H9 (cell line): ENCODE measurements around the gene CRMP1. TPM values are rescaled to one million over a fixed set of nuclear protein-coding genes. Genes with fewer than 3 reads are reported as not detected.

Experiments used
- DNase-seq: peaks from one replicate; pipeline ENCODE4 v3.0.0-alpha.2; 2017
- H2AFZ ChIP-seq: one replicate; pipeline ENCODE4 v1.6.1; 2013; ENCODE audit warnings: mild to moderate bottlenecking, low read length, control low read depth, moderate library complexity
- H2AK5ac ChIP-seq: 2 replicates; pipeline ENCODE4 v1.6.1; 2013; ENCODE audit warnings: low read length, control low read depth, mixed read lengths; ENCODE audit not compliant: insufficient read length
- H2BK120ac ChIP-seq: one replicate; pipeline ENCODE4 v1.6.1; 2013; ENCODE audit warnings: low read depth, mild to moderate bottlenecking, low read length, control low read depth, inconsistent platforms; ENCODE audit not compliant: poor library complexity, severe bottlenecking
- H2BK12ac ChIP-seq: 2 replicates; pipeline ENCODE4 v1.6.1; 2013; ENCODE audit warnings: low read length, control low read depth, mixed read lengths, low read depth; ENCODE audit not compliant: insufficient read length
- H2BK15ac ChIP-seq: 2 replicates; pipeline ENCODE4 v1.6.1; 2013; ENCODE audit warnings: low read depth, low read length, control low read depth
- H2BK20ac ChIP-seq: one replicate; pipeline ENCODE4 v1.6.1; 2013; ENCODE audit warnings: low read depth, mild to moderate bottlenecking, low read length, control low read depth, inconsistent platforms; ENCODE audit not compliant: poor library complexity, severe bottlenecking
- H2BK5ac ChIP-seq: 2 replicates; pipeline ENCODE4 v1.6.1; 2013; ENCODE audit warnings: low read length, control low read depth, mixed read lengths; ENCODE audit not compliant: insufficient read length
- H3K14ac ChIP-seq: 2 replicates; pipeline ENCODE4 v1.6.1; 2013; ENCODE audit warnings: low read length, control low read depth; ENCODE audit not compliant: insufficient read depth
- H3K18ac ChIP-seq: 2 replicates; pipeline ENCODE4 v1.6.1; 2013; ENCODE audit warnings: low read depth, mild to moderate bottlenecking, mixed read lengths, low read length, control low read depth; ENCODE audit not compliant: insufficient read length
- H3K23ac ChIP-seq: 2 replicates; pipeline ENCODE4 v1.6.1; 2013; ENCODE audit warnings: low read length, control low read depth, mixed read lengths, low read depth; ENCODE audit not compliant: insufficient read length
- H3K23me2 ChIP-seq: 2 replicates; pipeline ENCODE4 v1.6.1; 2013; ENCODE audit warnings: low read depth, mild to moderate bottlenecking, mixed read lengths, low read length, control low read depth; ENCODE audit not compliant: insufficient read length, poor library complexity, severe bottlenecking
- H3K27ac ChIP-seq: 2 replicates; pipeline ENCODE4 v1.5.1; 2013; ENCODE audit warnings: low read length, control low read depth, mixed read lengths, low read depth; ENCODE audit not compliant: insufficient read length
- H3K27me3 ChIP-seq: 2 replicates; pipeline ENCODE4 v1.6.1; 2013; ENCODE audit warnings: low read length, control low read depth, inconsistent platforms; ENCODE audit not compliant: insufficient read depth
- H3K4ac ChIP-seq: 2 replicates; pipeline ENCODE4 v1.6.1; 2013; ENCODE audit warnings: low read depth, mild to moderate bottlenecking, control low read depth, inconsistent platforms, low read length, moderate library complexity
- H3K4me1 ChIP-seq: 2 replicates; pipeline ENCODE4 v1.6.1; 2013; ENCODE audit warnings: low read length, control low read depth, inconsistent platforms; ENCODE audit not compliant: insufficient read depth
- H3K4me2 ChIP-seq: 2 replicates; pipeline ENCODE4 v1.6.1; 2013; ENCODE audit warnings: low read length, control low read depth, mixed read lengths; ENCODE audit not compliant: insufficient read length, insufficient read depth
- H3K56ac ChIP-seq: 2 replicates; pipeline ENCODE4 v1.6.1; 2013; ENCODE audit warnings: low read depth, mild to moderate bottlenecking, mixed read lengths, low read length, control low read depth; ENCODE audit not compliant: insufficient read length
- H3K79me1 ChIP-seq: 2 replicates; pipeline ENCODE4 v1.6.1; 2013; ENCODE audit warnings: low read depth, mild to moderate bottlenecking, moderate library complexity, low read length, control low read depth, inconsistent platforms; ENCODE audit not compliant: insufficient read depth, poor library complexity, severe bottlenecking
- H3K79me2 ChIP-seq: 2 replicates; pipeline ENCODE4 v1.6.1; 2013; ENCODE audit warnings: low read length, control low read depth, inconsistent platforms; ENCODE audit not compliant: insufficient read depth
- H3K9ac ChIP-seq: 2 replicates; pipeline ENCODE4 v1.6.1; 2013; ENCODE audit warnings: low read length, control low read depth, mixed read lengths; ENCODE audit not compliant: insufficient read length; ENCODE audit errors: extremely low read depth
- H3K9me3 ChIP-seq: one replicate; pipeline ENCODE4 v1.6.1; 2013; ENCODE audit warnings: low read depth, low read length, inconsistent platforms; ENCODE audit not compliant: control insufficient read depth
- H3T11ph ChIP-seq: one replicate; pipeline ENCODE4 v1.6.1; 2013; ENCODE audit warnings: mild to moderate bottlenecking, low read length, control low read depth, inconsistent platforms
- H4K20me1 ChIP-seq: one replicate; pipeline ENCODE4 v1.6.1; 2013; ENCODE audit not compliant: control insufficient read depth, insufficient read length, insufficient read depth
- H4K5ac ChIP-seq: 2 replicates; pipeline ENCODE4 v1.6.1; 2013; ENCODE audit warnings: low read depth, mild to moderate bottlenecking, mixed read lengths, low read length, control low read depth; ENCODE audit not compliant: insufficient read length
- H4K8ac ChIP-seq: replicated peaks from 2 replicates; pipeline ENCODE4 v1.6.1; 2013; ENCODE audit warnings: low read length, control low read depth, mixed read lengths, low read depth; ENCODE audit not compliant: insufficient read length
- H4K91ac ChIP-seq: 2 replicates; pipeline ENCODE4 v1.6.1; 2013; ENCODE audit warnings: low read depth, mild to moderate bottlenecking, moderate library complexity, mixed read lengths, low read length, control low read depth; ENCODE audit not compliant: insufficient read length
- H3K27ac Mint-ChIP-seq, 3 experiments: 2 replicates in 2 of 3; 3 replicates in 1 of 3; pipeline ENCODE4 v1.8.0; 2020 to 2021; ENCODE audit warnings: mixed read lengths in 3 of 3, mild to moderate bottlenecking in 1 of 3, moderate library complexity in 1 of 3
- H3K27me3 Mint-ChIP-seq: 2 replicates; pipeline ENCODE4 v1.8.0; 2021; ENCODE audit warnings: low read depth, mild to moderate bottlenecking, moderate library complexity, mixed read lengths
- H3K36me3 Mint-ChIP-seq, 3 experiments: 2 replicates in 2 of 3; 3 replicates in 1 of 3; pipeline ENCODE4 v1.8.0; 2020 to 2021; ENCODE audit warnings: low read depth in 3 of 3, mixed read lengths in 3 of 3; ENCODE audit not compliant: insufficient read depth in 1 of 3
- H3K4me1 Mint-ChIP-seq, 2 experiments: 2 replicates each; pipeline ENCODE4 v1.8.0; 2020; ENCODE audit warnings: mixed read lengths in 2 of 2
- H3K4me3 Mint-ChIP-seq, 2 experiments: 2 replicates in 1 of 2; 3 replicates in 1 of 2; pipeline ENCODE4 v1.8.0; 2020 to 2021; ENCODE audit warnings: mild to moderate bottlenecking in 2 of 2, mixed read lengths in 2 of 2, moderate library complexity in 1 of 2
- H3K9me3 Mint-ChIP-seq, 2 experiments: 2 replicates in 1 of 2; 3 replicates in 1 of 2; pipeline ENCODE4 v1.8.0; 2020; ENCODE audit warnings: mild to moderate bottlenecking in 2 of 2, mixed read lengths in 2 of 2, moderate library complexity in 1 of 2
- WGBS: extraction: QIAGEN DNeasy Blood & Tissue Kit; methylation state at CpG from one replicate; pipeline ENCODE4 v1.1.7; 2013; ENCODE audit warnings: missing lambda C conversion rate, low lambda C conversion rate, mixed read lengths; ENCODE audit not compliant: insufficient read length; ENCODE audit errors: extremely low coverage; 5-methylcytosine and 5-hydroxymethylcytosine counted together
- microRNA-seq: library from miRNA; unstranded; fragments of <30 nt; microRNA quantifications from one replicate; pipeline ENCODE4, GENCODE V29; 2020; ENCODE audit warnings: borderline microRNAs expressed
- total RNA-seq: library from RNA; stranded (reverse); gene quantifications from 2 replicates; pipeline ENCODE4 v1.2.1, GENCODE V29; 2021
- TF ChIP-seq, protein P1 (sequence below): fragments of 200-600 bp; sonication (generic); conservative IDR thresholded peaks from 3 replicates; pipeline ENCODE4 v1.8.0; 2021; ENCODE audit warnings: antibody characterized with exemption, mild to moderate bottlenecking

Gene CRMP1
- total RNA-seq, 1 experiment from 2014 or later, result 71.6 TPM

DNA sequence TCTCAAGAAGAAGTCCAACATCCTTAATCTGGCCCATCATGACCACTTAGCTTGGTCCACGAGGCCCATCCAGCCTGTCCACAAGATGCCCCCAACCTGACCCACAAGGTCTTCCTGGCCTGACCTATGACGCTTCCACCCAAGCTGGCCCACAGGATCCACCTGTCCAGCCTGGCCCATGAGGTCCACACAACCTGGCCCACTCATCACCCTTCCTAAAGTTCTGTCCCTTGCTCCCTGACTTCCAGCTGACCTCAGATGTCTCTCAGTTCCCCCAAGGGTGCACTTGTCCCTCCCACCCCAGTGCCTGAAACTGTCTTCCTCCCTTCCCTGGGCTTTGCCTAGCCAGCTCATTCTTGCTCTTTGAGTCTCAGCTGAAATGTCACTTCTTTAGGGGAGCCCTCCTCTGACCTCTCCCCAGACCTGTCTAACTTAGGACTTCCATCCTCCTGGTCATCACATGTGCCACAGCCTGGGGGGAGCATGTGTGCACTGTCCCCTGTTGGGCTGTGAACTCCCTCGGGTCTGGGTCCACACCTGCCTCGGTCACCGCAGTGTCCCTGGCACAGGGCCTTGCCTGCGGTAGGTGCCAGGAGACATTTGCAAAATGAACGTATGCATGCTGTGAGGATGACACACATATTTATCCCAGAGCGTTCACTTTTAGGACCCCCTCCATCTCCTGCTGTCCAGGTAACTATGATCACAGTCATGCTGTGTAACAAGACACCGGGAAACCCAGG lies 120.2 kb downstream of the CRMP1 start:
- Histone ChIP-seq H2AFZ (no peak overlapping the region), H3K27me3 (no peaks in the 10 kb centered on the region), H3T11ph (no peak overlapping the region), H3K18ac (no peak overlapping the region), H2BK20ac (no peak overlapping the region), H3K4ac (no peak overlapping the region), H3K14ac (no peak overlapping the region), H2BK15ac (no peak overlapping the region), H3K23ac (no peak overlapping the region), H4K20me1 (no peaks in the 10 kb centered on the region), H3K56ac (no peak overlapping the region), H3K9me3 (peaks cover 26% of the 10 kb centered on the region), H3K9ac (no peak overlapping the region), H3K23me2 (no peaks in the 10 kb centered on the region), H3K79me1 (no peaks in the 10 kb centered on the region), H3K79me2 (no peaks in the 10 kb centered on the region), H3K4me1 (peaks cover 6% of the 10 kb centered on the region; the same call in 1 of the 2 replicates), H2BK120ac (no peak overlapping the region), H2BK12ac (no peak overlapping the region), H4K91ac (no peak overlapping the region), H4K5ac (no peak overlapping the region), H4K8ac (no peak overlapping the region), H3K27ac (no peak overlapping the region), H2BK5ac (no peak overlapping the region), H3K4me2 (no peak overlapping the region), H2AK5ac (no peak overlapping the region)
- peak overlapping the region in 2 of 3 experiments; percentile 20 to 50; a peak in 4 of 7 replicates for H3K27ac Mint-ChIP-seq
- peaks cover 49% of the 10 kb centered on the region in 2 experiments for H3K9me3 Mint-ChIP-seq
- H3K4me1 Mint-ChIP-seq, result peaks cover 21% of the 10 kb centered on the region in 2 experiments
- WGBS, result no CpG with 5 or more reads among the region's 9 CpGs
- H3K27me3 Mint-ChIP-seq, result no peaks in the 10 kb centered on the region; the same call in 1 of the 2 replicates
- H3K36me3 Mint-ChIP-seq, result peaks cover 65 to 67% (median 67%) of the 10 kb centered on the region in 3 experiments
- TF ChIP-seq, protein P1, sequence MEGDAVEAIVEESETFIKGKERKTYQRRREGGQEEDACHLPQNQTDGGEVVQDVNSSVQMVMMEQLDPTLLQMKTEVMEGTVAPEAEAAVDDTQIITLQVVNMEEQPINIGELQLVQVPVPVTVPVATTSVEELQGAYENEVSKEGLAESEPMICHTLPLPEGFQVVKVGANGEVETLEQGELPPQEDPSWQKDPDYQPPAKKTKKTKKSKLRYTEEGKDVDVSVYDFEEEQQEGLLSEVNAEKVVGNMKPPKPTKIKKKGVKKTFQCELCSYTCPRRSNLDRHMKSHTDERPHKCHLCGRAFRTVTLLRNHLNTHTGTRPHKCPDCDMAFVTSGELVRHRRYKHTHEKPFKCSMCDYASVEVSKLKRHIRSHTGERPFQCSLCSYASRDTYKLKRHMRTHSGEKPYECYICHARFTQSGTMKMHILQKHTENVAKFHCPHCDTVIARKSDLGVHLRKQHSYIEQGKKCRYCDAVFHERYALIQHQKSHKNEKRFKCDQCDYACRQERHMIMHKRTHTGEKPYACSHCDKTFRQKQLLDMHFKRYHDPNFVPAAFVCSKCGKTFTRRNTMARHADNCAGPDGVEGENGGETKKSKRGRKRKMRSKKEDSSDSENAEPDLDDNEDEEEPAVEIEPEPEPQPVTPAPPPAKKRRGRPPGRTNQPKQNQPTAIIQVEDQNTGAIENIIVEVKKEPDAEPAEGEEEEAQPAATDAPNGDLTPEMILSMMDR, result no peak
- DNase-seq, result peak; percentile 10
- H3K4me3 Mint-ChIP-seq, result no peak overlapping the region

Small RNAs within 50 kb of the gene (microRNA-seq; reads per million reads assigned to microRNA genes)
- gene MIR378D1, result not detected

Other genes starting within 250 kb of the CRMP1 start
- gene EVC2, start 184.5 kb downstream of the CRMP1 start, total RNA-seq, result 7.1 and 7.8 TPM in 2 replicates
- 9.7 and 10.1 TPM in 2 replicates for gene EVC, start 181.9 kb downstream of the CRMP1 start, total RNA-seq
- 0.17 and 0.18 TPM in 2 replicates for gene C4orf50, start 125.3 kb upstream of the CRMP1 start, total RNA-seq